PC-3 (cell line): Measurements from ENCODE around the gene ELN. TPM values are rescaled to one million over a fixed set of nuclear protein-coding genes. Genes with fewer than 3 reads are reported as not detected.

Experiments
- ATAC-seq: fragments of 200-7000 bp; cut with Tn5 transposase; 2 replicates; pipeline ENCODE4 v1.9.1; 2020; ENCODE audit warnings: mild to moderate bottlenecking, moderate library complexity
- BruUV-seq: library from RNA; stranded (reverse); fragments of 400-500 nt; replicated peaks from 2 replicates; lab custom pipeline; 2021; lab: Mats Ljungman, UMichigan
- CTCF ChIA-PET: fragments of 300-600 bp; sonication (Branson Sonifier 250); formaldehyde crosslinking; loops from one replicate; lab custom pipeline; 2022; ENCODE audit warnings: antibody characterized with exemption; lab: Charles Lee
- POLR2A ChIA-PET: fragments of 300-600 bp; sonication (Branson Sonifier 250); formaldehyde crosslinking; loops from one replicate; lab custom pipeline; 2022; ENCODE audit warnings: antibody characterized with exemption; ENCODE audit not compliant: unreplicated experiment; lab: Charles Lee
- DNase-seq: peaks from one replicate; pipeline ENCODE4 v3.0.0-alpha.2; 2015
- H2AFZ ChIP-seq: fragments of 300-600 bp; sonication (generic); 2 replicates; pipeline ENCODE4 v1.6.0; 2016; ENCODE audit warnings: antibody characterized with exemption, low read length
- H3F3A ChIP-seq: fragments of 300-600 bp; sonication (generic); one replicate; pipeline ENCODE4 v1.6.0; 2017; ENCODE audit warnings: antibody characterized with exemption, low read length, control low read depth, mild to moderate bottlenecking; ENCODE audit not compliant: unreplicated experiment
- H3K27ac ChIP-seq: fragments of 300-600 bp; sonication (generic); 2 replicates; pipeline ENCODE4 v1.5.1; 2016; ENCODE audit warnings: mild to moderate bottlenecking, low read length
- H3K27me3 ChIP-seq: fragments of 300-600 bp; sonication (generic); 2 replicates; pipeline ENCODE4 v1.6.1; 2016; ENCODE audit warnings: low read length, mixed read lengths
- H3K36me3 ChIP-seq: fragments of 300-600 bp; sonication (generic); 2 replicates; pipeline ENCODE4 v1.6.1; 2016; ENCODE audit warnings: low read depth, mixed run types, low read length, mixed read lengths
- H3K4me1 ChIP-seq: fragments of 300-600 bp; sonication (generic); 2 replicates; pipeline ENCODE4 v1.5.1; 2016; ENCODE audit warnings: low read length; ENCODE audit not compliant: insufficient read depth
- H3K4me2 ChIP-seq: fragments of 300-600 bp; sonication (generic); 2 replicates; pipeline ENCODE4 v1.6.0; 2016; ENCODE audit warnings: low read length
- H3K4me3 ChIP-seq: fragments of 300-600 bp; sonication (generic); 2 replicates; pipeline ENCODE4 v1.5.1; 2016; ENCODE audit warnings: mild to moderate bottlenecking, low read length, mixed read lengths
- H3K79me2 ChIP-seq: fragments of 300-600 bp; sonication (generic); 2 replicates; pipeline ENCODE4 v1.6.1; 2017; ENCODE audit warnings: low read length, mixed read lengths
- H3K9ac ChIP-seq: fragments of 300-600 bp; sonication (generic); 2 replicates; pipeline ENCODE4 v1.6.0; 2016; ENCODE audit warnings: mild to moderate bottlenecking, low read length
- H3K9me2 ChIP-seq: fragments of 300-600 bp; sonication (generic); replicated peaks from 2 replicates; pipeline ENCODE4 v1.6.1; 2016; ENCODE audit warnings: mixed run types, low read length, mixed read lengths
- H3K9me3 ChIP-seq: fragments of 300-600 bp; sonication (generic); 2 replicates; pipeline ENCODE4 v1.6.1; 2016; ENCODE audit warnings: low read length, mixed read lengths
- H4K20me1 ChIP-seq: fragments of 300-600 bp; sonication (generic); 2 replicates; pipeline ENCODE4 v1.6.1; 2016; ENCODE audit warnings: low read length, mixed read lengths
- EZH2 ChIP-seq: fragments of 300-600 bp; sonication (generic); IDR thresholded peaks from one replicate; pipeline ENCODE4 v1.6.1; 2017; ENCODE audit warnings: antibody characterized with exemption, mild to moderate bottlenecking, low read length; ENCODE audit not compliant: unreplicated experiment
- EZH2phosphoT487 ChIP-seq: fragments of 300-600 bp; sonication (generic); IDR thresholded peaks from 2 replicates; pipeline ENCODE4 v1.6.1; 2018; ENCODE audit warnings: mild to moderate bottlenecking, antibody characterized with exemption, low read length, borderline replicate concordance
- intact Hi-C: fragments of 100-400 bp; cut with micrococcal nuclease; formaldehyde crosslinking; loops from 2 replicates; pipeline ENCODE4 v1.9.0; 2023
- total RNA-seq: library from RNA; depleted of rRNA; stranded (reverse); fragments of >200 nt; gene quantifications from 2 replicates; pipeline ENCODE4 v1.2.3, GENCODE V29; 2014
- TF ChIP-seq, protein P1 (sequence below): fragments of 300-600 bp; sonication (generic); conservative IDR thresholded peaks from 2 replicates; pipeline ENCODE4 v1.5.1; 2017; ENCODE audit warnings: antibody characterized with exemption, low read depth, mild to moderate bottlenecking, low read length

The ELN gene
- total RNA-seq, 1 experiment from 2014 or later: 0.07 TPM

DNA sequence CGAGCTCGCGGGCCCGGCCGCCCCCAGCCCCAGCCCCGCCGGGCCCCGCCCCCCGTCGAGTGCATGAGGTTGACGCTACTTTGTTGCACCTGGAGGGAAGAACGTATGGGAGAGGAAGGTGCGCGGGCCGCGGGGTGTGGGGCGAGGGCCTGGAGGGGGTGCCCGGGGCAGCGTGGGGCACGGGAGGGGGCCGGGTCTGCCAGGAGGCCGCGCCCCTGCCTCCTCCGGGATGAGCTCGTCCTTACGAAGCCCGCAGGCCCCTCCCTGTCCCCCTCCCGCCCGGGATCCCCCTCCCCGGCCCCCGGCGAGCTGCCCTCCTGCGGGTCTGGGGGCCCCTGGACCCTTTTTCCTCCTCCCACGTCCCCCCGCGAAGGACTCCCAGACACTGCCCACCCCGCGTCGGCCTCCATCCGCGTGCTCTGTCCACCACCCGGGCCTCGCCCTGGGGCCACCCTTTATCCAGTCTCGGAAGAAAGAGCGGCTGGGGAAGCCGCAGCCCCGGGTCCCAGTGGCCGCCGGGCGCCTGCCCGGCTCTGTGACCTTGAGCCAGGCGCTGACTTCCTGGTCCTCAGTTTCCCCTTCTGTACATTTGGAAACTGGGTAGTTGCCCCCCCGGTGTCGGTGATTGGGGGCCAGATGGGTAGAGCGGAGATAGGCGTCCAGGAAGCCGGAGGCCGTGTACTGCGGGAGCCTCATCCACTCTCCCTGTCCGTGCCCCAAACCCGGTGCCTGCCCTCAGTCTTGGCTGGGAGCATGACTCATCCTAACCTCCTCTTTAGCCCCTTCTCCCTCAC, 56.2 kb downstream of the ELN start:
- peak overlapping the region; percentile 96 for H3K4me2 ChIP-seq
- POLR2A ChIA-PET: interaction anchor here (0.5 to 0.6 kb wide), 3 partner anchors 30 to 95 kb away, joined by 3 to 10 read pairs (median 3); no protein-coding TSS in a partner anchor
- intact Hi-C loops: loop anchor here (2.0 kb wide), 1 partner anchor 91 kb away; the partner anchor contains the start of gene EIF4H
- no peak for TF ChIP-seq EZH2
- TF ChIP-seq, protein P1, sequence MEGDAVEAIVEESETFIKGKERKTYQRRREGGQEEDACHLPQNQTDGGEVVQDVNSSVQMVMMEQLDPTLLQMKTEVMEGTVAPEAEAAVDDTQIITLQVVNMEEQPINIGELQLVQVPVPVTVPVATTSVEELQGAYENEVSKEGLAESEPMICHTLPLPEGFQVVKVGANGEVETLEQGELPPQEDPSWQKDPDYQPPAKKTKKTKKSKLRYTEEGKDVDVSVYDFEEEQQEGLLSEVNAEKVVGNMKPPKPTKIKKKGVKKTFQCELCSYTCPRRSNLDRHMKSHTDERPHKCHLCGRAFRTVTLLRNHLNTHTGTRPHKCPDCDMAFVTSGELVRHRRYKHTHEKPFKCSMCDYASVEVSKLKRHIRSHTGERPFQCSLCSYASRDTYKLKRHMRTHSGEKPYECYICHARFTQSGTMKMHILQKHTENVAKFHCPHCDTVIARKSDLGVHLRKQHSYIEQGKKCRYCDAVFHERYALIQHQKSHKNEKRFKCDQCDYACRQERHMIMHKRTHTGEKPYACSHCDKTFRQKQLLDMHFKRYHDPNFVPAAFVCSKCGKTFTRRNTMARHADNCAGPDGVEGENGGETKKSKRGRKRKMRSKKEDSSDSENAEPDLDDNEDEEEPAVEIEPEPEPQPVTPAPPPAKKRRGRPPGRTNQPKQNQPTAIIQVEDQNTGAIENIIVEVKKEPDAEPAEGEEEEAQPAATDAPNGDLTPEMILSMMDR: no peak
- no peaks in the 10 kb centered on the region for H3K9me3 ChIP-seq
- peak overlapping the region; percentile 80 for H2AFZ ChIP-seq
- H3K79me2 ChIP-seq: peaks cover 21% of the 10 kb centered on the region
- DNase-seq (peak; percentile 31), ATAC-seq (peak; percentile 54)
- peaks cover 10% of the 10 kb centered on the region for H3K36me3 ChIP-seq
- no peaks in the 10 kb centered on the region for H3K27me3 ChIP-seq
- no peaks in the 10 kb centered on the region for H4K20me1 ChIP-seq
- CTCF ChIA-PET: interaction anchor here (0.5 to 0.6 kb wide), 2 partner anchors 17 to 25 kb away, joined by 4 read pairs; no protein-coding TSS in a partner anchor
- H3K9me2 ChIP-seq: no peaks in the 10 kb centered on the region
- peaks cover 17% of the 10 kb centered on the region for H3K4me1 ChIP-seq
- H3K4me3 ChIP-seq: peak overlapping the region; percentile 86
- H3K9ac ChIP-seq: peak overlapping the region; percentile 84
- BruUV-seq: TSS peak; percentile 29
- H3F3A ChIP-seq: no peaks in the 10 kb centered on the region
- peak overlapping the region; percentile 52 for H3K27ac ChIP-seq

DNA sequence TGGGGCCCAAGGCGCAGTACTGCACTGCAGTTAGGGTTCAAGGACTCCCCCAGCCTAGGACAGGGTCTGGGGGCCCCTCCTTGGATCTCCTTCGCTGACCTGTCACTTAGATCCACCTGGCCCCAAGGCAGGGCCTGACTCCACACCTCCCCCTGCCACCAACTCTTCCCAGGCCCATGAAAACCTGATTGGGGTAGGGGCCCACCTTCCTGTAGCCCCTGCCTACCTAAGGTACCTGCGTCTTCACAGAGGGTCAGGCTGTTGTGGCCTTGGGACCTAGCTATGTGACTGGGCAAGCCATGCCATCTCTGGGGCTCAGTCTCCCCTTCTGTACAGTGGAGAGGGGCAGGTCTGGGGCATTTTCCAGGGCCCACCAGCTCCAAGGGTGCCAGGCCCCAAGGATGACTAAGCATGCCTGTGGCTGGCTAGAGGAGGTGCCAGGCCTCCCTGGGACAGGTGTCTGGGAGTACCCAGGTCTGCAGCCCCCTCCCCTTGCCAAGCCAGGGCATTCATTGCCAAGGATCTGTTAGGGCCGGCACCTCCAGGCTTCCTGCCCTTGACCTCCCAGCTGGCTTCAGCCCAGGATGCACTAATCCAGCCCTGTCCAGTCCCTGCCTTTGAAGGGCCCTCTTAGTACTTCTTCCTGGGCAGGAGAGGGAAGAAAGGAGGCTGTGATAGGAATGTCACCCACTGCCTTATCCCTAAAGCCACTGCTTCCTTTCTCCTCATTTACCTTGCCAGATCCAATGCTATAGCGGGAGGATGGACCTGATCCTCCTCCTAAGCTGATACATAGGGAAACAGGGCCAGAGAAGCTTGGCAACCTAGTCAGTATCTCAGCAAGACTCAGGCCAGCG, 57.0 kb downstream of the ELN start:
- DNase-seq: peak; percentile 8
- POLR2A ChIA-PET: no interaction called here

More for the DNA sequence above, 57.0 kb downstream of the ELN start:
- peak overlapping the region; percentile 84 for H3K9ac ChIP-seq
- no peaks in the 10 kb centered on the region for H3K27me3 ChIP-seq
- CTCF ChIA-PET: no interaction called here
- H4K20me1 ChIP-seq: no peaks in the 10 kb centered on the region
- TF ChIP-seq, protein P1: no peak
- TF ChIP-seq EZH2phosphoT487: no peak
- TF ChIP-seq EZH2: no peak
- intact Hi-C loops: loop anchor here (2.0 kb wide), 1 partner anchor 90 kb away; the partner anchor contains the start of gene EIF4H
- H3K4me2 ChIP-seq: peak overlapping the region; percentile 96
- H3F3A ChIP-seq: no peaks in the 10 kb centered on the region
- peaks cover 10% of the 10 kb centered on the region for H3K36me3 ChIP-seq
- peak overlapping the region; percentile 52 for H3K27ac ChIP-seq
- H3K79me2 ChIP-seq: peaks cover 21% of the 10 kb centered on the region
- peak overlapping the region; percentile 86 for H3K4me3 ChIP-seq
- no peaks in the 10 kb centered on the region for H3K9me3 ChIP-seq
- ATAC-seq: no peak
- peak overlapping the region; percentile 80; the same call in 1 of the 2 replicates for H2AFZ ChIP-seq
- H3K9me2 ChIP-seq: no peaks in the 10 kb centered on the region
- H3K4me1 ChIP-seq: peaks cover 17% of the 10 kb centered on the region
- BruUV-seq: no TSS peak
